GM18868 (cell line): Measurements from ENCODE around the gene NCEH1.
"Not testable (repeated sequence)": the region's sequence is repeated elsewhere in the genome, so short reads cannot be mapped to it uniquely, and the experiment has no call there.

Experiments used
- ATAC-seq: cut with Tn5 transposase; IDR thresholded peaks from one replicate; pipeline ENCODE4 v1.9.1; 2021; ENCODE audit warnings: mild to moderate bottlenecking, moderate library complexity; ENCODE audit not compliant: unreplicated experiment

The NCEH1 gene

GRCh38 chr3:172710664-172711453 is at the start of gene NCEH1:
TSS of gene NCEH1 (minus strand) at chr3:172711067. CDS start at chr3:172710984, 83 bp downstream.
- peak; percentile 99 for ATAC-seq

GRCh38 chr3:172760416-172760815 is 49.5 kb upstream of the NCEH1 start:
- not testable (repeated sequence) for ATAC-seq

- no peak for ATAC-seq
These were observed 42.3 kb upstream of the NCEH1 start for GRCh38 chr3:172753125-172753524.

GRCh38 chr3:172752651-172753050 is 41.8 kb upstream of the NCEH1 start:
- ATAC-seq = no peak

GRCh38 chr3:172751175-172751704 is 40.4 kb upstream of the NCEH1 start:
- peak; percentile 13 for ATAC-seq

GRCh38 chr3:172750368-172751174 is 39.7 kb upstream of the NCEH1 start, which contains the start of gene ECT2:
TSS of gene ECT2 (plus strand) at chr3:172750726. CDS start at chr3:172754531, 3,805 bp downstream.
- peak; percentile 95 for ATAC-seq

- peak; percentile 0 for ATAC-seq
These were observed 39.2 kb upstream of the NCEH1 start for GRCh38 chr3:172750069-172750367.

- ATAC-seq = no peak
These were observed 38.5 kb upstream of the NCEH1 start for GRCh38 chr3:172749230-172749965.

- ATAC-seq = no peak
These were observed 35.6 kb upstream of the NCEH1 start for GRCh38 chr3:172746475-172746874.

- ATAC-seq = no peak
These were observed 28.6 kb upstream of the NCEH1 start for GRCh38 chr3:172739462-172739861.

- ATAC-seq = no peak
These were observed 24.1 kb upstream of the NCEH1 start for GRCh38 chr3:172735014-172735413.

GRCh38 chr3:172726380-172726779 is 15.5 kb upstream of the NCEH1 start:
- ATAC-seq = no peak

- ATAC-seq = not testable (repeated sequence)
These were observed 11.7 kb upstream of the NCEH1 start for GRCh38 chr3:172722536-172723040.

- ATAC-seq = peak; percentile 55
These were observed 6.7 kb upstream of the NCEH1 start for GRCh38 chr3:172717493-172718088.

GRCh38 chr3:172716476-172716875 is 5.6 kb upstream of the NCEH1 start:
- ATAC-seq = no peak

GRCh38 chr3:172713316-172713715 is 2.4 kb upstream of the NCEH1 start:
- ATAC-seq = no peak

- no peak for ATAC-seq
These were observed 558 bp upstream of the NCEH1 start for GRCh38 chr3:172711454-172711795.

GRCh38 chr3:172709774-172710663 is 848 bp downstream of the NCEH1 start:
- ATAC-seq = no peak

GRCh38 chr3:172708921-172709773 is 1.7 kb downstream of the NCEH1 start:
- ATAC-seq = no peak
